Transverse colon (tissue), 3 donors: Measurements from ENCODE around the gene KIAA1614.

Experiments
- CTCF ChIP-seq, 5 experiments: fragments of 200-600 bp in 3 of 5; fragments of 450-650 bp in 2 of 5; sonication (generic) in 3 of 5; IDR thresholded peaks; 1 replicate in 2 of 5; 2 replicates in 3 of 5; pipeline ENCODE4 v1.5.1; 2016 to 2017; ENCODE audit warnings: antibody characterized with exemption in 5 of 5, inconsistent platforms in 3 of 5, mild to moderate bottlenecking in 2 of 5, moderate library complexity in 1 of 5
- POLR2A ChIP-seq: fragments of 450-650 bp; IDR thresholded peaks from one replicate; pipeline ENCODE4 v1.6.1; 2016; ENCODE audit warnings: antibody characterized with exemption, mild to moderate bottlenecking, moderate library complexity

- no peak for TF ChIP-seq CTCF (IDR thresholded peaks at IDR 0.05)
- no peak for TF ChIP-seq POLR2A
Observed at GRCh38 chr1:180950321-180950720, 37.6 kb downstream of the KIAA1614 start.
